Skeletal muscle satellite cell (primary cell): ENCODE results near the gene SERPINA10.
"Not testable (repeated sequence)": the region's sequence is repeated elsewhere in the genome, so short reads cannot be mapped to it uniquely, and the experiment has no call there.

Experiments
- H3K27me3 ChIP-seq: 2 replicates; pipeline ENCODE4 v1.7.0; 2013; ENCODE audit warnings: low read length; ENCODE audit not compliant: control insufficient read depth, insufficient read depth
- H3K36me3 ChIP-seq: 2 replicates; pipeline ENCODE4 v1.7.0; 2013; ENCODE audit warnings: mild to moderate bottlenecking, control low read depth, low read length; ENCODE audit not compliant: insufficient read depth
- H3K4me1 ChIP-seq: 2 replicates; pipeline ENCODE4 v1.7.0; 2013; ENCODE audit warnings: low read length; ENCODE audit not compliant: control insufficient read depth, insufficient read depth
- H3K4me2 ChIP-seq: 2 replicates; pipeline ENCODE4 v1.7.0; 2013; ENCODE audit warnings: mild to moderate bottlenecking, low read length
- H3K4me3 ChIP-seq: 2 replicates; pipeline ENCODE4 v1.7.0; 2013; ENCODE audit warnings: low read length
- H3K9ac ChIP-seq: 2 replicates; pipeline ENCODE4 v1.7.0; 2013; ENCODE audit warnings: mild to moderate bottlenecking, low read depth, low read length, moderate library complexity
- H3K9me3 ChIP-seq: replicated peaks from 2 replicates; pipeline ENCODE4 v1.7.0; 2013; ENCODE audit warnings: mild to moderate bottlenecking, control low read depth, low read length

SERPINA10 gene

GRCh38 chr14:94312481-94313246, 19.6 kb upstream of the SERPINA10 start:
- no peak overlapping the region for H3K4me2 ChIP-seq
- peaks cover 4% of the 10 kb centered on the region for H3K9me3 ChIP-seq
- no peaks in the 10 kb centered on the region for H3K36me3 ChIP-seq
- no peak overlapping the region for H3K4me3 ChIP-seq
- peaks cover 4% of the 10 kb centered on the region for H3K4me1 ChIP-seq
- H3K9ac ChIP-seq: no peak overlapping the region
- H3K27me3 ChIP-seq: no peaks in the 10 kb centered on the region

GRCh38 chr14:94310248-94310647, 17.2 kb upstream of the SERPINA10 start:
- no peaks in the 10 kb centered on the region for H3K36me3 ChIP-seq
- peaks cover 7% of the 10 kb centered on the region for H3K9me3 ChIP-seq
- H3K27me3 ChIP-seq: no peaks in the 10 kb centered on the region
- H3K9ac ChIP-seq: no peak overlapping the region
- H3K4me2 ChIP-seq: no peak overlapping the region
- H3K4me1 ChIP-seq: peaks cover 4% of the 10 kb centered on the region
- no peak overlapping the region for H3K4me3 ChIP-seq

GRCh38 chr14:94309721-94310120, 16.7 kb upstream of the SERPINA10 start:
- H3K4me3 ChIP-seq: no peak overlapping the region
- H3K27me3 ChIP-seq: no peaks in the 10 kb centered on the region
- no peaks in the 10 kb centered on the region for H3K36me3 ChIP-seq
- peaks cover 4% of the 10 kb centered on the region for H3K4me1 ChIP-seq
- H3K9me3 ChIP-seq: peaks cover 7% of the 10 kb centered on the region
- no peak overlapping the region for H3K4me2 ChIP-seq
- H3K9ac ChIP-seq: no peak overlapping the region

- Histone ChIP-seq H3K4me2 (no peak overlapping the region), H3K4me3 (no peak overlapping the region), H3K36me3 (no peaks in the 10 kb centered on the region), H3K9ac (no peak overlapping the region), H3K27me3 (no peaks in the 10 kb centered on the region), H3K9me3 (peaks cover 7% of the 10 kb centered on the region), H3K4me1 (no peaks in the 10 kb centered on the region)
Observed at GRCh38 chr14:94307410-94307992, 14.4 kb upstream of the SERPINA10 start.

- H3K9ac ChIP-seq: no peak overlapping the region
- no peaks in the 10 kb centered on the region for H3K4me1 ChIP-seq
- no peak overlapping the region for H3K4me2 ChIP-seq
- no peaks in the 10 kb centered on the region for H3K27me3 ChIP-seq
- peaks cover 7% of the 10 kb centered on the region for H3K9me3 ChIP-seq
- H3K36me3 ChIP-seq: no peaks in the 10 kb centered on the region
- H3K4me3 ChIP-seq: no peak overlapping the region
Observed at GRCh38 chr14:94306047-94306978, 13.2 kb upstream of the SERPINA10 start.

GRCh38 chr14:94305620-94306019, 12.6 kb upstream of the SERPINA10 start:
- no peak overlapping the region for H3K4me3 ChIP-seq
- no peaks in the 10 kb centered on the region for H3K36me3 ChIP-seq
- H3K9me3 ChIP-seq: peaks cover 7% of the 10 kb centered on the region
- H3K27me3 ChIP-seq: no peaks in the 10 kb centered on the region
- no peak overlapping the region for H3K4me2 ChIP-seq
- no peak overlapping the region for H3K9ac ChIP-seq
- no peaks in the 10 kb centered on the region for H3K4me1 ChIP-seq

- no peak overlapping the region for H3K4me2 ChIP-seq
- no peak overlapping the region for H3K4me3 ChIP-seq
- H3K9me3 ChIP-seq: peaks cover 7% of the 10 kb centered on the region
- H3K4me1 ChIP-seq: no peaks in the 10 kb centered on the region
- H3K27me3 ChIP-seq: no peaks in the 10 kb centered on the region
- no peak overlapping the region for H3K9ac ChIP-seq
- H3K36me3 ChIP-seq: no peaks in the 10 kb centered on the region
Observed at GRCh38 chr14:94304243-94304642, 11.2 kb upstream of the SERPINA10 start.

- H3K27me3 ChIP-seq: no peaks in the 10 kb centered on the region
- no peaks in the 10 kb centered on the region for H3K36me3 ChIP-seq
- no peaks in the 10 kb centered on the region for H3K4me1 ChIP-seq
- no peak overlapping the region for H3K9ac ChIP-seq
- H3K4me3 ChIP-seq: no peak overlapping the region
- H3K4me2 ChIP-seq: no peak overlapping the region
- peaks cover 7% of the 10 kb centered on the region for H3K9me3 ChIP-seq
Observed at GRCh38 chr14:94303111-94303510, 10.0 kb upstream of the SERPINA10 start.

- no peaks in the 10 kb centered on the region for H3K9me3 ChIP-seq
- H3K27me3 ChIP-seq: peaks cover 3% of the 10 kb centered on the region
- H3K4me2 ChIP-seq: no peak overlapping the region
- H3K4me1 ChIP-seq: no peaks in the 10 kb centered on the region
- no peak overlapping the region for H3K9ac ChIP-seq
- H3K36me3 ChIP-seq: no peaks in the 10 kb centered on the region
- no peak overlapping the region for H3K4me3 ChIP-seq
Observed at GRCh38 chr14:94298130-94298529, 5.1 kb upstream of the SERPINA10 start.

GRCh38 chr14:94296181-94296545, 3.1 kb upstream of the SERPINA10 start:
- H3K9ac ChIP-seq, H3K4me3 ChIP-seq, H3K27me3 ChIP-seq, H3K9me3 ChIP-seq, H3K36me3 ChIP-seq, H3K4me2 ChIP-seq, H3K4me1 ChIP-seq: not testable (repeated sequence)

GRCh38 chr14:94295360-94296180, 2.5 kb upstream of the SERPINA10 start:
- H3K4me2 ChIP-seq: no peak overlapping the region
- no peaks in the 10 kb centered on the region for H3K4me1 ChIP-seq
- H3K4me3 ChIP-seq: no peak overlapping the region
- no peaks in the 10 kb centered on the region for H3K36me3 ChIP-seq
- H3K9me3 ChIP-seq: no peaks in the 10 kb centered on the region
- H3K9ac ChIP-seq: no peak overlapping the region
- H3K27me3 ChIP-seq: peaks cover 3% of the 10 kb centered on the region
